ES-I3 (cell line): ENCODE measurements around the gene PLEKHN1.
"Not testable (repeated sequence)": the region's sequence is repeated elsewhere in the genome, so short reads cannot be mapped to it uniquely, and the experiment has no call there.

Experiments
- H3K36me3 ChIP-seq: 2 replicates; pipeline ENCODE4 v1.6.1; 2013; ENCODE audit warnings: mild to moderate bottlenecking, low read length, control low read depth, moderate library complexity; ENCODE audit not compliant: insufficient read depth
- H3K4me1 ChIP-seq: 2 replicates; pipeline ENCODE4 v1.6.1; 2013; ENCODE audit warnings: mild to moderate bottlenecking, control low read depth, low read length; ENCODE audit not compliant: insufficient read depth
- H3K9ac ChIP-seq: 2 replicates; pipeline ENCODE4 v1.6.1; 2013; ENCODE audit warnings: low read depth, mild to moderate bottlenecking, low read length, moderate library complexity
- H3K9me3 ChIP-seq: 2 replicates; pipeline ENCODE4 v1.6.1; 2013; ENCODE audit warnings: mild to moderate bottlenecking, low read length, moderate library complexity; ENCODE audit not compliant: control insufficient read depth, insufficient read depth

PLEKHN1 gene

DNA sequence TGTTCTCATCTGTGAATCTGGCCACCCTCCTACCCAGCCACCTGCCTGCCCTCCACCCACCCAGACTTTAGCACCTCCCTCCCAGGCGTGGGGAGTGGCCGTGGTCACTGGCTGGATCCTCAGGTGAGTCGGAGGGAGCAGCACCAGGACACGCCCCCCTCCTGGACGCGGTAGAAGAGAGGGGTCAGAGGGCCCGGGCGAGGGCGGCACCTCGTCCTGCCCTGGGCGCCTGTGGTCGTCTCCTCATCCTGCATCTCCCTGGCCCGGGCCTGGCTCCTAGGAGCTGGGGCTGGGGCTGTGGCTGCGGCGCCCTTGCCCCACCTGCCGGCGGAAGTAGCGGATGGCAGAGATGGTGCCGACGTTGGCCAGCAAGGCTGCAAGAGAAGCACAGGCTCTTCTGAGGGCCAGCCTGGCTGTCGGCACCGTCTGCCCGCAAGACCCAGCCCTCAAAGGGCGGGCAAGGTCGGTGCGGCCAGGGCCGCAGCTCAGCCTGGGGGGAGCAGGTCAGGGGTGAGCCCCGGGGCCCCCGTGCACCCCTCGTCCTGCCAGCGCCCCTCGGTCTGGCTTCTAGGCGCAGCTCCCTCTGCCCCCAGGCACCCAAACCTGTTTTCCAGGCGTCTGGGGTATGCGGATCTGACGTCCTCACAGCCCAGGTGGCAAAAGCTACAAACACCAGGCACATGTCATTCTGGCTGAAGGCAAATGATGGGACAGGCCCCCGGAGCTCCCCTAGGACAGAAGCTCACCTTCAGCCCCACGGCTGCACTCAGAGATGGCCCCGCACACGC is 9.8 kb downstream of the PLEKHN1 start:
- Histone ChIP-seq H3K9me3 (no peaks in the 10 kb centered on the region), H3K9ac (peak overlapping the region; percentile 6; the same call in 1 of the 2 replicates), H3K36me3 (no peaks in the 10 kb centered on the region), H3K4me1 (no peaks in the 10 kb centered on the region)

DNA sequence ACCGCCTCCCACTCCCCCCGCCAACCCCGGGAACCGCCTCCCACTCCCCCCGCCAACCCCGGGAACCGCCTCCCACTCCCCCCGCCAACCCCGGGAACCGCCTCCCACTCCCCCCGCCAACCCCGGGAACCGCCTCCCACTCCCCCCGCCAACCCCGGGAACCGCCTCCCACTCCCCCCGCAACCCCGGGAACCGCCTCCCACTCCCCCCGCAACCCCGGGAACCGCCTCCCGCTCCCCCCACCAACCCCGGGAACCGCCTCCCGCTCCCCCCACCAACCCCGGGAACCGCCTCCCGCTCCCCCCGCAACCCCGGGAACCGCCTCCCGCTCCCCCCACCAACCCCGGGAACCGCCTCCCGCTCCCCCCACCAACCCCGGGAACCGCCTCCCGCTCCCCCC is 10.5 kb downstream of the PLEKHN1 start:
- H3K9ac ChIP-seq, H3K9me3 ChIP-seq, H3K4me1 ChIP-seq, H3K36me3 ChIP-seq: not testable (repeated sequence)

DNA sequence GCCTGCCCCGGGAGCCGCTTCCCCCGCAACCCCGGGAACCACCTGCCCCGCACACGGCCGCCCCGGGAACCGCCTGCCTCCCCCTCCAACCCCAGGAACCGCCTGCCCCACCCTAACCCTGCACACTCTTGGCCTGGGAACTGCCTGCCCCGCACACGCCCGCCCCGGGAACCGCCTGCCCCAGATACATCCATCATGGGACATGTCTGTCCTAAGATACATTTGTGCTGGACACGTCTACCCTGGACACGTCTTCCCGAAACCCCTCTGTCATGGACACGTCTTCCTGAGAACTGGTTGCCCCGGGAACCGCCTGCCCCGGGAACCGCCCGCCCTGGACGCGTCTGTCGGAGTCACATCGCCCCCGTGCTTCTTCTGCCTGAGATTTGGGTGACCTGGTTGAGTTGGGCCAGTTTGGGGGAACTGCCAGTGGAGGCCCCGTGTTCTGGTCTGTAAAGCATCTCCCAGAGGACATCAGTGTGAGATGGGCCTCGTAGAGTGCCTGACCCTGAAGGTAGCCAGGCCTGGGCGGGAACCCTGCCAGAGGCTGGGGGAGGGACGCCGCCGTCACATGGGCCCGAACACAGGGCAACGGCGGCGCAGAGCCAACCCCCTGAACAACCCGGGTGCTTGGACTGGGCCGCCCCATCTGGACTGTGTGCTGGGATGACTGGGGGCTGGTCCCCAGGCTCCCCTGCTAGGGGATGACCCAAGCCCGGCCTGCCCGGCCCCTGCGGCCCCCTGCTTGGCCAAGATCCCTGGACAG is 12.0 kb downstream of the PLEKHN1 start:
- no peaks in the 10 kb centered on the region for H3K36me3 ChIP-seq
- no peaks in the 10 kb centered on the region for H3K9me3 ChIP-seq
- H3K4me1 ChIP-seq = no peaks in the 10 kb centered on the region
- H3K9ac ChIP-seq = no peak overlapping the region

DNA sequence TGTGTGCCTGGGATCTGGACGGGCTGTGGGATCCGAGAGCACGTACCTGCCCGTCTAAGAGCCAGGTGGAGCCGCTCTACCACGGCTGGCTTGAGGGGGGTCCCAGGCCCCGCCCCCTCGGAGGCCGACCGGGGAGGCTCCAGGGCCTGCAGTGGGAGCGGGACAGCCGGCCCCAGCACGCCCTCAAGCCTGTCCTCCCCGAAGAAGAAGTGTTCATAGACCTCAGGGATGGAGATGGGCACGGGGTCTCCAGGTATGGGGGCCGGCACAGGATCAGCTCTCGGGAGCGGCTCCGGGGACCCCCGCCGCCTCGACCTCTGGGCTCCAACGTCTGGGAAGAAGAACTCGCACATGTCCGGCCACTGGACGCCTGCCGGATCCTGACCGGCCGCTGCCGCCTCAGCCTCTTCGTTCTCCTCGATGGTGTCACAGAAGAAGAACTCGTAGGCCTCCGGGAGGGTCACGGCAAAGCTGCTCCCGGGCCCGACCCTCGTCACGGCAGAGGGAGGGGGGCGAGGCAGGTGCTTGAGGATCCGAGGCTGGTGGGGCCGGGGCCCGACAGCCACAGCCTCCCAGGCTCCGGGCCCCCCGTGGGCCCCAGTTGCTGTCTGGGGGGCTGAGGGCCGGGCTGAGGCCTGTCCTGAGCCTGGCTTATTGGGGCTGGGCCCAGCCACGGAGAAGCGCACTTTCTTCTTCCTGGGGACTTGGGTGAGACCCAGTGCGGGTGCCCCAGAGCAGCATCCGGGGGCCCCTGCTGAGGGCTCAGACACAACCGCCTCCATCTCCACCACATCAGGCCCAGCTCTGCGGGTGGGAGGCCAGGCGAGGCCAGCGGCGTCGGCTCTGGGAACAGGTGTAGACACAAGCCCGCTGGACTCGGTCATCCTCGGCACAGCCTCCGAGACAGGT is 12.8 kb downstream of the PLEKHN1 start:
- Histone ChIP-seq H3K36me3 (no peaks in the 10 kb centered on the region), H3K9ac (no peak overlapping the region), H3K4me1 (no peaks in the 10 kb centered on the region), H3K9me3 (no peaks in the 10 kb centered on the region)

DNA sequence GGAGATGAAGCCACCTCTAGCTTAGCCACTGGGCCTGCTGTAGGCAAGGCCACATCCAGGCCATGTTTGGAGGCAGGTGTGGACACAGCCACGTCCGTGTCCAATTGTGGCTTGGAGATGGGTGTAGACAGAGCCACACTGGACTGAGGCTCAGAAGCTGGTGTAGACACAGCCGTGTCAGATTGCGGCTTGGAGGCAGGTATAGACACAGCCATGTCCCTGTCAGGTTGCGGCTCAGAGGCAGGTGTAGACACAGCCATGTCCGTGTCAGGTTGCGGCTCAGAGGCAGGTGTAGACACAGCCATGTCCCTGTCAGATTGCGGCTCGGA is 13.4 kb downstream of the PLEKHN1 start:
- Histone ChIP-seq H3K4me1 (no peaks in the 10 kb centered on the region), H3K36me3 (no peaks in the 10 kb centered on the region), H3K9me3 (no peaks in the 10 kb centered on the region), H3K9ac (no peak overlapping the region)

DNA sequence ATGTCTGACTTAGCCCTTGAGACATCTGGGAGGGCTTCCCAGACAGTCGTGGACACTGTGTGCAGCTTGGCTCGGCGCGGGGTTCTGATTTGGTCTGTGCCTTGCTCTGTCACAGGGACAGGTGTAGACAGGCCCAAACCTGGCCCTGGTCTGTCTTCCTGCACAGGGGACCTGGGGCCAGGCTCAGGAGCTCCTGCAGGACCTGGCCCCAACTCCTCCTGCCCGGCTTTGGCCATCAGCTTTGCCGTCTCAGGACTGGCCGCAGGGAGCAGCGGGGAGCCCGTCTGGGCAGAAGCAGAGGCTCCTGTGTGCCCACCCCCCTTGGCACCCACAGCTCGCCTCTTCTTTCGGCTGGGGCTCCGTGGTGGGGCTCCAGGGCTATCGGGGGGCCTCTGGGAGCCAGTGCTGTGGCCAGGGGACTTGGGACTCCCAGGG is 13.9 kb downstream of the PLEKHN1 start:
- H3K36me3 ChIP-seq = no peaks in the 10 kb centered on the region
- H3K4me1 ChIP-seq = no peaks in the 10 kb centered on the region
- no peak overlapping the region for H3K9ac ChIP-seq
- no peaks in the 10 kb centered on the region for H3K9me3 ChIP-seq

DNA sequence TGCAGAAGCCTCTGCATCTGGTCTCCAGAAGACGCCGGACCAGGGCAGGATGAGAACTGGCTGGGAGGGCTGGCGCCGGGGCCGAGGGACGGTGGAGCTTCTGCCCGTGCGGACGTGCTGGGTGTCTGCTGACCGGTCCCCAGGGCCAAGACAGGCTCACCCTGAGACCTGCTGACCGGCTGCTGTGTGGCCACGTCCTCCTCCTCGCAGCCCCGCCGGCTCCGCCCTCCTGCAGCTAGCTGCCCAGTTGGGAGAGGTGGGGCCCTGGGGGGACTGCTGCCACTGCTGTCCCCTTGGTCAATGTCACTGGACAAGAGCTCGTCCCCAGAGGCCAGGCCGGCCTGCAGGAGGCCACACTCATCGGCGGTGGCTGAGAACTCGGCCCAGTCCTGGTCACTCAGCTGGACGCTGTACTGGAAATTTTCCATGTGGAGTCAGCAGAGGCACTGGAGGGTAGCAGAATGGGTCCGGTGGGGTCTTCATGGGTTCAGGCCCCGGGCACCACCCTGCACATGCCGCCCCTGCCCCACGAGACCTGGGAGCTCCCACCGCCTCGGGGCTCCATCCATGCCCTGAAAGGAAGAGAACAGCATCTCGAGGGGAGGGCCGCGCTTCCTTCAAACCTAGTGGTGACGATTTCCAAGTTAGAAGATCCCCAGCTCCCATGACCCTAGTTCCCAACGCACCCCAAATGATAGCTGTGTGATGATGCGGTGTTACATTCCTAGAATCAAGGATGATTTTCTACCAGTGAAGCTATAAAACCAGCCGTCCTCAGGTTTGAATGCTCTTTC is 14.5 kb downstream of the PLEKHN1 start:
- H3K9ac ChIP-seq = no peak overlapping the region
- no peaks in the 10 kb centered on the region for H3K9me3 ChIP-seq
- no peaks in the 10 kb centered on the region for H3K36me3 ChIP-seq
- no peaks in the 10 kb centered on the region for H3K4me1 ChIP-seq

DNA sequence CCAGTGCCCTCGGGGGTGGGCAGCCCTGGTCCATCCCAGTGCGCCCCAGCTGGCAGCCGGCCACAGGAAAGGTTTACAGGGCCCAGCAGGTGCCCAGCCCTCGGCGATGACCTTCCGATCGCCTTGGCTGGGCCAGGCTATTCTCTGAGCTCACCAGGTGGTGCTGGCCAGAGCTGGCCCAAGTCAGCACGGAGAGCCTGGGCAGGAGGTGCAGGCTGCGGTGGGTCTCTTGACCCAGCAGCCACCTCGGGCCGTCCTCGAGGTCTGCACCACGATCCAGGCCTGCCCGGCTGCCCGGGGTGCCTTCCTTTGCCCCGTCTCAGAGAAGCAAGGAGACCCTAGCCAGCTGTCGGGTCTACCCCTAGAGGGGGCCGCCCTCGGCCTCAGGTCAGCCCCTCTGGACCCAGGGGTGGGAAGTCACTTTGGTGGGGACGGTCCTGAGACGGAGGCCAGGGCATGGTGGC is 15.2 kb downstream of the PLEKHN1 start:
- Histone ChIP-seq H3K9ac (no peak overlapping the region), H3K9me3 (no peaks in the 10 kb centered on the region), H3K4me1 (no peaks in the 10 kb centered on the region), H3K36me3 (no peaks in the 10 kb centered on the region)

DNA sequence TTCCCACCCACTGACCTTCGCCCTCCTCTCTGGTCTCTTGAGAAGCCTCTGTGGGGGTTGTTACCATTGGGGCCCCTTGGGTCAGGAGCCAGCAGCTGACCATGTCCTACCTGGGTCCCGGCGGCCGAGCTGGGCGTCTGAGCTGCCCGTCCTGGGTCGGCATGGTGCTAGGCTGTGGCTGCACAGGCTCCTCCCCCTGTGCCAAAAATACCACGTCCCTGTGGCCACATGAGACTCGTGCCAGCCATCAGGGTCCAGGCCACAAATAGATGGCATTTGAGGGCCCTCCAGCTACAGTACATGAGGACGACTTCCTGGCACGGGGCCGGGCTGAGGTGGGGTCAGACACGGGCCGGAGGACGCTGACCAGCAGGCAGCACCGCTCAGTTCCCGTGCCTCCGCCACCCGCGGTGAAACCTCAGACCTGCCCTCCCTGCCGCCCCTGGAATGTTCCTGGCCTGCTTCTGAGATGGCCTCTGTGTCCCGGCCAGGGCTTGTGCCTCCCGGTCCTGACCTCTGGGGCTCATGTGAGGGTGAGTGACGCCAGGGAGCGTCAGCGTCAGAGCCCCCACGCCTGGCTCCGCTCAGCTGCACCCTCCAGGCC is 15.8 kb downstream of the PLEKHN1 start, which contains the start of gene PERM1:
PERM1 (minus strand) TSS at position 139 of the 604 bp plus-strand sequence. CDS start 1,064 bp downstream, outside the sequence.
- no peak within 1 kb of the TSS for H3K9ac ChIP-seq
- no peaks in the 10 kb centered on the region for H3K36me3 ChIP-seq
- no peaks in the 10 kb centered on the region for H3K4me1 ChIP-seq
- no peaks in the 10 kb centered on the region for H3K9me3 ChIP-seq

DNA sequence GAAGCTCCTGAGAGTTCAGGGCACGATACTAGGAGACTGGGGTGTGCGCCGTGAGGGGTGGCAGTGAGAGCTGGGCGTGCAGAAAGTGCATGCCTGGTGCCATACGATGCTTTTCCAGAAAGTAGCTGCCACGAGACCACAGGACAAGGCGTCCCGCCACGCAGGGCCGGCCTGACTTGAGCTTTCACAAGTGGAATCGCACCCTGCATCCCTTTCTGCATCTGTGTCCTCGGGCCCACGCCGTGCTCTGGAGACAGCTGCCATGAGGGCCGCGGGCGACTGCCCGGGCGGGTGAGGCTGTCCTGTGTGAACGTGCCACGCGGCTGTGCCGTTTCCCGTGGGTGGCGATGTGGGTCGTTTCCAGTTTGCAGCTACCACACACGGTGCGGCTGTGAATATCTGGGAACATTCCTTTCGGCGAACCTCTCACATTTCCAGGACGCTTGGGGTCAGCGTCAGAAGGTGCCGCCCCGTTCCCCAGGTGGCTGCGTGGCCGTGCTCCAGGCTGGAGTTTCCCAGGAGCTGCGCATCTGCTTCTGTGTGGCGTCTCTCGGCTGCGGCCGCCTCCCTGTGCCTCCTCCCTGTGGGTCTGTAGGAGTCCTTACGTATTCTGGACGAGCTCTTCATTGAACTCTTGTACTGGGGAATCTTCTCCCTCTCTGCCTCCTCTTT is 16.6 kb downstream of the PLEKHN1 start:
- no peak overlapping the region for H3K9ac ChIP-seq
- no peaks in the 10 kb centered on the region for H3K9me3 ChIP-seq
- H3K4me1 ChIP-seq = no peaks in the 10 kb centered on the region
- H3K36me3 ChIP-seq = no peaks in the 10 kb centered on the region

DNA sequence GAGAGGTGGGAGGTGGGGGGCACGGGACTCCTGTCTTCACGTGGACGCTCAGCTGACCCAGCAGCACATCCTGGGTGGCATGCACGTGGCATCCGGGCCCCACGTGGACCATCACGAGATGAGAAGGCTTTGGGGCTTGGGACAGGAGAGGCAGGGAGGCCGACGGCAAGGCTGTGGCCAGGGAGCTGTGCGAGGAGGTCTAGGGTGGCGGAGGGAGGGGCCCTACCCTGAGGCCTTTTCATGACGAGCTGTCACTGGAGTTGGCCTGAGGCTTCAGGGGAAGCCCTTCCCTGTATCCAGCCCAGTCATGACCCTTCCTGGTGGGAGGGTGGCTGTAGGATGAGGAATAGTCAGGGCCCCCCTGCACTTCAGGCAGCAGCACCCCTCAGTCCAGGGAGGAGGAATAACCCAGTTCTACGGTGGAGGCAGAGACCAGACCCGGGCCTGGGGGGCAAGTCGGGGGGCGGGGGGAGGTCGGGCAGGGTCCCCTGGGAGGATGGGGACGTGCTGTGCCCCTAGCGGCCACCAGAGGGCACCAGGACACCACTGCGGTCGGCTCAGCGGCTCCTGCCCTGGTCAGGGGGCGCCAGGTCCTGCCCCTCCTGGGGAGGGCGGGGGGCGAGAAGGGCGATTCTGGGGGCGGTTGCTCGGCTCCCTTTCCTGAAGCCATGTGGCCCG is 17.7 kb downstream of the PLEKHN1 start:
- Histone ChIP-seq H3K4me1 (no peaks in the 10 kb centered on the region), H3K36me3 (no peaks in the 10 kb centered on the region), H3K9ac (no peak overlapping the region), H3K9me3 (no peaks in the 10 kb centered on the region)

DNA sequence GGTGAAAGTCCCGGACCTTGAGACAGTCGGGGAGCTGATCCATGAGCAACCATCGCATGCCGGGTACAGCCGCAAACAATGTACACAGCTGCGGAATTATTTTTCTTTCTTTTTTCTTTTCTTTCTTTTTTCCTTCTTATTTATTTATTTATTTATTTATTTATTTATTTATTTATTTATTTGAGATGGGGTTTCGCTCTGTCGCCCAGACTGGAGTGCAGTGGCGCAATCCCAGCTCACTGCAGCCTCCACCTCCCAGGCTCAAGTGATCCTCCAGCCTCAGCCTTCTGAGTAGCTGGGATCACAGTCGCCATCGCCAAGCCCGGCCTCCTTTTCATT is 18.2 kb downstream of the PLEKHN1 start:
- Histone ChIP-seq H3K9ac (no peak overlapping the region), H3K4me1 (no peaks in the 10 kb centered on the region), H3K9me3 (no peaks in the 10 kb centered on the region), H3K36me3 (no peaks in the 10 kb centered on the region)

DNA sequence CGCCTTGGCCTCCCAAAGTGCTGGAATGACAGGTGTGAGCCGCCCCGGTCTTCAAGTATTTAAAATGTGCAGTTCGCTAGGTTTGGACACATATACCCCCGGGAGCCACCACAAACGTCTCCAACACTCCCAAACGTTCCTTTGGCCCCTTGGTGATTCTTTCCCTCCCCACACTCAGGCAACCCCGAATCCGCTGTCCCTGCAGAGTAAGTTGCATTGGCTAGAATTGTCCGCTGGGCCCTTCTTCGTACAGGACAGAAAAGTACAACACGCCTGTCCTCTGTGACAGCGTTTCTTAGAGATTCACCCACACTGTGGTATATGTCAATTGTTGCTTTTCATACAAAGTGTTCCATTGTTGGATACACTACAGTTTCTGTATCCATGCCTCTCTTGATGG is 18.8 kb downstream of the PLEKHN1 start:
- no peaks in the 10 kb centered on the region for H3K9me3 ChIP-seq
- H3K9ac ChIP-seq = no peak overlapping the region
- no peaks in the 10 kb centered on the region for H3K36me3 ChIP-seq
- no peaks in the 10 kb centered on the region for H3K4me1 ChIP-seq
